ENCODE measurements around the gene CCDC124.

DNA sequence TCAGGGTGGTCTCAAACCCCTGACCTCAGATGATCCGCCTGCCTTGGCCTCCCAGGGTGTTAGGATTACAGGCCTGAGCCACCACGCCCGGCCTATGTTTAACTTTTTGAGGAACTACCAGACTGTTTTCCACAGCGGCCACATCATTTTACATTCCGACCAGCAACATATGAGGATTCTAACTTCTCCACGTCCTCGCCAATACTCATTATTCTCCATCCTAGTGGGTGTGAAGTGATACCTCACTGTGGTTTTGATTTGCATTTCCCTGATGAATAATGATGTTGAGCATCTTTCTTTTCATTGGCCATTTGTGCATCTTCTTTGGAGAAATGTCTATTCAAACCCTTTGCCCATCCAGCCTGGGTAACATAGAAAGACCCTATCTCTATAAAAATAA, 46.3 kb upstream of the CCDC124 start:
- no peak for TF ChIP-seq POLR2AphosphoS5 (IDR thresholded peaks at IDR 0.05)
- TF ChIP-seq, protein P1, sequence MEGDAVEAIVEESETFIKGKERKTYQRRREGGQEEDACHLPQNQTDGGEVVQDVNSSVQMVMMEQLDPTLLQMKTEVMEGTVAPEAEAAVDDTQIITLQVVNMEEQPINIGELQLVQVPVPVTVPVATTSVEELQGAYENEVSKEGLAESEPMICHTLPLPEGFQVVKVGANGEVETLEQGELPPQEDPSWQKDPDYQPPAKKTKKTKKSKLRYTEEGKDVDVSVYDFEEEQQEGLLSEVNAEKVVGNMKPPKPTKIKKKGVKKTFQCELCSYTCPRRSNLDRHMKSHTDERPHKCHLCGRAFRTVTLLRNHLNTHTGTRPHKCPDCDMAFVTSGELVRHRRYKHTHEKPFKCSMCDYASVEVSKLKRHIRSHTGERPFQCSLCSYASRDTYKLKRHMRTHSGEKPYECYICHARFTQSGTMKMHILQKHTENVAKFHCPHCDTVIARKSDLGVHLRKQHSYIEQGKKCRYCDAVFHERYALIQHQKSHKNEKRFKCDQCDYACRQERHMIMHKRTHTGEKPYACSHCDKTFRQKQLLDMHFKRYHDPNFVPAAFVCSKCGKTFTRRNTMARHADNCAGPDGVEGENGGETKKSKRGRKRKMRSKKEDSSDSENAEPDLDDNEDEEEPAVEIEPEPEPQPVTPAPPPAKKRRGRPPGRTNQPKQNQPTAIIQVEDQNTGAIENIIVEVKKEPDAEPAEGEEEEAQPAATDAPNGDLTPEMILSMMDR (IDR thresholded peaks at IDR 0.05) = no peak

Data from breast epithelium (tissue), 3 donors.